Measurements from ENCODE around the gene PVALB. TPM values are rescaled to one million over a fixed set of nuclear protein-coding genes. Genes with fewer than 3 reads are reported as not detected.

PVALB gene
- total and polyA plus RNA-seq, 3 donors from 2014 or later: 2.3 to 3.0 TPM; not detected in 1

- no peak overlapping the region for H3K27ac ChIP-seq
- intact Hi-C loops (cut with DNase I; ENCODE audit: low total_unique reads): no loop called here
- no peaks in the 10 kb centered on the region for H3K4me1 ChIP-seq
- no peak for DNase-seq
- H3K4me3 ChIP-seq: no peak overlapping the region
- WGBS, 2 donors: 90 to 96% methylated on average over 7 to 10 of the region's 10 CpGs
- H3K36me3 ChIP-seq (ENCODE audit: low read depth, missing control alignments): no peaks in the 10 kb centered on the region
- H3K27me3 ChIP-seq: no peaks in the 10 kb centered on the region
- TF ChIP-seq POLR2A (IDR thresholded peaks at IDR 0.05): no peak
- TF ChIP-seq CTCF (IDR thresholded peaks at IDR 0.05): no peak
- no peaks in the 10 kb centered on the region for H3K9me3 ChIP-seq
These were observed 49.6 kb downstream of the PVALB start for GRCh38 chr22:36767035-36767775.

- Histone ChIP-seq H3K4me3 (no peak overlapping the region), H3K36me3 (ENCODE audit: low read depth, missing control alignments) (no peaks in the 10 kb centered on the region), H3K4me1 (no peaks in the 10 kb centered on the region), H3K9me3 (no peaks in the 10 kb centered on the region), H3K27ac (no peak overlapping the region), H3K27me3 (no peaks in the 10 kb centered on the region)
- DNase-seq: no peak
- intact Hi-C loops (cut with DNase I; ENCODE audit: low total_unique reads): no loop called here
- TF ChIP-seq POLR2A (IDR thresholded peaks at IDR 0.05): no peak
- WGBS, 2 donors: 82 to 85% methylated on average over 11 of the region's 11 CpGs
These were observed 50.8 kb downstream of the PVALB start for GRCh38 chr22:36765943-36766450.

GRCh38 chr22:36765131-36765942 lies 51.5 kb downstream of the PVALB start:
- Histone ChIP-seq H3K27me3 (no peaks in the 10 kb centered on the region), H3K4me3 (no peak overlapping the region), H3K4me1 (no peaks in the 10 kb centered on the region), H3K9me3 (no peaks in the 10 kb centered on the region), H3K36me3 (ENCODE audit: low read depth, missing control alignments) (no peaks in the 10 kb centered on the region), H3K27ac (no peak overlapping the region)
- WGBS, 2 donors: 90 to 93% methylated on average over 17 of the region's 17 CpGs
- TF ChIP-seq POLR2A (IDR thresholded peaks at IDR 0.05) (no peak), CTCF (IDR thresholded peaks at IDR 0.05) (no peak)
- intact Hi-C loops (cut with DNase I; ENCODE audit: low total_unique reads): no loop called here
- DNase-seq: no peak

- intact Hi-C loops (cut with DNase I; ENCODE audit: low total_unique reads): no loop called here
- Histone ChIP-seq H3K27me3 (no peaks in the 10 kb centered on the region), H3K4me1 (no peaks in the 10 kb centered on the region), H3K9me3 (no peaks in the 10 kb centered on the region), H3K27ac (no peak overlapping the region), H3K4me3 (no peak overlapping the region), H3K36me3 (ENCODE audit: low read depth, missing control alignments) (no peaks in the 10 kb centered on the region)
- no peak for DNase-seq
- no peak for TF ChIP-seq CTCF (IDR thresholded peaks at IDR 0.05)
- no peak for TF ChIP-seq POLR2A (IDR thresholded peaks at IDR 0.05)
- 94 to 100% methylated on average over 3 to 6 of the region's 6 CpGs for WGBS, 2 donors
These were observed 52.2 kb downstream of the PVALB start for GRCh38 chr22:36764641-36765040.

- intact Hi-C loops (cut with DNase I; ENCODE audit: low total_unique reads): no loop called here
- DNase-seq: no peak
- no peak for TF ChIP-seq CTCF (IDR thresholded peaks at IDR 0.05)
- TF ChIP-seq POLR2A (IDR thresholded peaks at IDR 0.05): no peak
- Histone ChIP-seq H3K9me3 (no peaks in the 10 kb centered on the region), H3K27me3 (no peaks in the 10 kb centered on the region), H3K4me1 (no peaks in the 10 kb centered on the region), H3K4me3 (no peak overlapping the region), H3K36me3 (ENCODE audit: low read depth, missing control alignments) (no peaks in the 10 kb centered on the region), H3K27ac (no peak overlapping the region)
- WGBS, 2 donors: 81 to 90% methylated on average over 9 of the region's 9 CpGs
These were observed 52.8 kb downstream of the PVALB start for GRCh38 chr22:36764060-36764459.

All from testis (tissue), 3 donors.